GM12892 (cell line): Measurements from ENCODE around the gene C3orf49.

Experiments
- POLR2A ChIP-seq: IDR thresholded peaks from 2 replicates; pipeline ENCODE4 v1.6.1; 2011; ENCODE audit warnings: low read depth, low read length, control low read depth
- POLR2AphosphoS5 ChIP-seq: IDR thresholded peaks from 2 replicates; pipeline ENCODE4 v1.6.1; 2011; ENCODE audit warnings: low read depth, low read length, control low read depth
- TAF1 ChIP-seq: IDR thresholded peaks from 2 replicates; pipeline ENCODE4 v1.6.1; 2011; ENCODE audit warnings: low read depth, mild to moderate bottlenecking, control low read depth, low read length, borderline replicate concordance

DNA sequence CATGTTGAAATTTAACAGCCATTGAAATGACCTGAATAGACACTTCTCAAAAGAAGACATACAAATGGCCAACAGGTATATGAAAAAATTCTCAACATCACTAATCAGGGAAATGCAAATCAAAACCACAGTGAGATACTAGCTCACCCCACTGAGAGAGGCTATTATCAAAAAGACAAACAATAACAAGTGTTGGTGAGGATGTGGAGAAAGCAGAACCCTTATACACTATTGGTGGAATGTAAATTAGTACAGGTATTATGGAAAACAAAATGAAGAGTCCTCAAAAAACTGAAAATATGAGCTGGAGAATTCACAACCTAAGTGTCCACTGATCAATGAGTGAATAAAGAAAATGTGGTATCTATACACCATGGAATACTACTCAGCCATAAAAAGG, 23.0 kb downstream of the C3orf49 start:
- TF ChIP-seq POLR2A = no peak
- no peak for TF ChIP-seq POLR2AphosphoS5
- TF ChIP-seq TAF1 = no peak
